H1 (cell line): ENCODE data around the gene PPP1R7.

Experiments used
- BACH1 ChIP-seq: IDR thresholded peaks from 2 replicates; pipeline ENCODE4 v1.6.1; 2012; ENCODE audit warnings: low read length, improper control_type of control experiment
- CHD1 ChIP-seq: IDR thresholded peaks from 2 replicates; pipeline ENCODE4 v1.6.1; 2012; ENCODE audit warnings: low read depth, low read length, improper control_type of control experiment
- CTCF ChIP-seq, 3 experiments: IDR thresholded peaks; 1 replicate in 2 of 3; 2 replicates in 1 of 3; pipeline versions ENCODE4 v1.5.1 to v1.6.1; 2011; ENCODE audit warnings: low read length in 3 of 3, mild to moderate bottlenecking in 3 of 3, inconsistent platforms in 2 of 3, low read depth in 1 of 3, moderate library complexity in 1 of 3; ENCODE audit not compliant: insufficient read depth in 1 of 3; ENCODE audit errors: control extremely low read depth in 1 of 3
- EZH2 ChIP-seq: fragments of 200-600 bp; sonication (generic); IDR thresholded peaks from 2 replicates; pipeline ENCODE4 v1.7.1; 2012; ENCODE audit warnings: low read depth, mild to moderate bottlenecking, moderate library complexity, low read length, inconsistent platforms; ENCODE audit not compliant: severe bottlenecking
- TAF1 ChIP-seq: IDR thresholded peaks from 2 replicates; pipeline ENCODE4 v1.6.1; 2011; ENCODE audit warnings: mild to moderate bottlenecking, low read depth, low read length
- TAF7 ChIP-seq: optimal IDR thresholded peaks from 2 replicates; pipeline ENCODE3; 2011; ENCODE audit warnings: low read depth, mild to moderate bottlenecking, inconsistent platforms, low read length, moderate library complexity, borderline replicate concordance
- TBP ChIP-seq: IDR thresholded peaks from 2 replicates; pipeline ENCODE4 v1.6.1; 2011; ENCODE audit warnings: low read depth, low read length, improper control_type of control experiment
- TF ChIP-seq, protein P1 (sequence below): IDR thresholded peaks from 2 replicates; pipeline ENCODE4 v1.6.1; 2011; ENCODE audit warnings: low read depth, mild to moderate bottlenecking, low read length; ENCODE audit not compliant: insufficient read depth

- TF ChIP-seq CTCF (IDR thresholded peaks at IDR 0.05; ENCODE audit: control extremely low read depth in 1 of 3, insufficient read depth in 1 of 3, low read depth in 1 of 3, low read length in 3 of 3) (no peak), BACH1 (no peak), EZH2 (no peak), TAF7 (no peak), TAF1 (no peak), TBP (no peak), CHD1 (no peak)
- TF ChIP-seq, protein P1, sequence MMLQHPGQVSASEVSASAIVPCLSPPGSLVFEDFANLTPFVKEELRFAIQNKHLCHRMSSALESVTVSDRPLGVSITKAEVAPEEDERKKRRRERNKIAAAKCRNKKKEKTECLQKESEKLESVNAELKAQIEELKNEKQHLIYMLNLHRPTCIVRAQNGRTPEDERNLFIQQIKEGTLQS: no peak
Measured at GRCh38 chr2:241134711-241135110, 15.6 kb upstream of the PPP1R7 start.
